ENCODE measurements around the gene KRTAP15-1. TPM values are rescaled to one million over a fixed set of nuclear protein-coding genes. Genes with fewer than 3 reads are reported as not detected.

Gene KRTAP15-1
- total and polyA plus RNA-seq, 2 donors (not counting 3 experiments of a cell fraction or from before 2014, with no cell fraction given), result not detected

- no TSS peak for BruUV-seq (replicated peaks)
- no peak within 1 kb of the TSS for H3K27ac ChIP-seq (ENCODE audit: insufficient read depth, low read depth, low read length)
- no peaks in the 10 kb centered on the region for H3K27me3 ChIP-seq (ENCODE audit: control insufficient read depth in 2 of 2, insufficient read depth in 2 of 2, low read length in 2 of 2)
- H3K4me3 ChIP-seq (replicated peaks in 1 of 3; ENCODE audit: insufficient read depth in 1 of 3, low read depth in 1 of 3, low read length in 3 of 3), result no peak within 1 kb of the TSS
- DNase-seq (ENCODE audit: low read depth, low spot score), result no peak
- CTCF ChIA-PET, result no interaction called here
- no peak within 1 kb of the TSS for H3K9ac ChIP-seq (replicated peaks; ENCODE audit: extremely low read depth, insufficient read depth, low read length)
- POLR2A ChIA-PET, result no interaction called here
- no peaks in the 10 kb centered on the region for H3K36me3 ChIP-seq (ENCODE audit: control insufficient read depth in 2 of 2, extremely low read depth in 1 of 2, insufficient read depth in 2 of 2, low read length in 2 of 2)
- no peaks in the 10 kb centered on the region for H4K20me1 ChIP-seq (replicated peaks; ENCODE audit: control insufficient read depth, extremely low read depth, insufficient read depth, low read length)
- no peak within 1 kb of the TSS for H3K4me2 ChIP-seq (ENCODE audit: insufficient read depth, low read length)
- intact Hi-C loops (cut with micrococcal nuclease), result no loop called here
- H3K9me3 ChIP-seq (replicated peaks; ENCODE audit: control insufficient read depth, insufficient read depth, low read length), result peaks cover 6% of the 10 kb centered on the region
- no peak for FAIRE-seq
- no peak within 1 kb of the TSS for H2AFZ ChIP-seq (ENCODE audit: low read depth, low read length)
- no peak for TF ChIP-seq POLR2AphosphoS5 (IDR thresholded peaks at IDR 0.05; ENCODE audit: insufficient read depth, low read depth, low read length)
- H3K79me2 ChIP-seq (ENCODE audit: control insufficient read depth, insufficient read depth, low read length), result no peaks in the 10 kb centered on the region
- no peaks in the 10 kb centered on the region for H3K4me1 ChIP-seq (ENCODE audit: control insufficient read depth, extremely low read depth, insufficient read depth, low read length)
- H3K9me1 ChIP-seq (replicated peaks; ENCODE audit: control insufficient read depth, extremely low read depth, insufficient read depth, low read length), result no peaks in the 10 kb centered on the region
- dilution Hi-C loops (cut with MboI; ENCODE audit: extremely low pct_ligation_motif_present, low sequenced_read_pairs), result no loop called here
Measured at GRCh38 chr21:30395731-30396130, 44.3 kb upstream of the KRTAP15-1 start, which contains the start of gene KRTAP13-1. TSS of gene KRTAP13-1 (plus strand) at chr21:30396031. CDS start at chr21:30396087, 56 bp downstream.

- H3K4me3 ChIP-seq (replicated peaks in 1 of 3; ENCODE audit: insufficient read depth in 1 of 3, low read depth in 1 of 3, low read length in 3 of 3), result no peak overlapping the region
- no peak overlapping the region for H3K4me2 ChIP-seq (ENCODE audit: insufficient read depth, low read length)
- intact Hi-C loops (cut with micrococcal nuclease), result no loop called here
- H3K9ac ChIP-seq (replicated peaks; ENCODE audit: extremely low read depth, insufficient read depth, low read length), result no peak overlapping the region
- FAIRE-seq (no peak), DNase-seq (ENCODE audit: low read depth, low spot score) (no peak)
- TF ChIP-seq MAX (IDR thresholded peaks at IDR 0.05; ENCODE audit: insufficient read depth, insufficient read length) (no peak), EZH2 (IDR thresholded peaks at IDR 0.05; ENCODE audit: borderline replicate concordance, low read depth, low read length, severe bottlenecking) (no peak), GATA2 (IDR thresholded peaks at IDR 0.05; ENCODE audit: insufficient read depth, insufficient read length, low read depth, low read length) (no peak), FOS (IDR thresholded peaks at IDR 0.05; ENCODE audit: borderline replicate concordance, insufficient read depth, low read length) (no peak), MYC (IDR thresholded peaks at IDR 0.05; ENCODE audit: low read depth, low read length) (no peak), POLR2A (IDR thresholded peaks at IDR 0.05; ENCODE audit: low read depth, low read length) (no peak), CTCF (IDR thresholded peaks at IDR 0.05; ENCODE audit: extremely low read depth in 1 of 2, insufficient read depth in 1 of 2, low read depth in 1 of 2, low read length in 2 of 2) (no peak), JUN (IDR thresholded peaks at IDR 0.05; ENCODE audit: borderline replicate concordance, insufficient read depth, insufficient read length, low read depth) (no peak), POLR2AphosphoS5 (IDR thresholded peaks at IDR 0.05; ENCODE audit: insufficient read depth, low read depth, low read length) (no peak)
- H2AFZ ChIP-seq (ENCODE audit: low read depth, low read length), result no peak overlapping the region
- no peaks in the 10 kb centered on the region for H3K9me3 ChIP-seq (replicated peaks; ENCODE audit: control insufficient read depth, insufficient read depth, low read length)
- BruUV-seq (replicated peaks), result no TSS peak
- no peaks in the 10 kb centered on the region for H3K79me2 ChIP-seq (ENCODE audit: control insufficient read depth, insufficient read depth, low read length)
- CTCF ChIA-PET, result interaction anchor here (1.2 kb wide), 1 partner anchor 10 kb away, joined by 3 read pairs; no protein-coding TSS in a partner anchor
- no peak overlapping the region for H3K27ac ChIP-seq (ENCODE audit: insufficient read depth, low read depth, low read length)
- H3K9me1 ChIP-seq (replicated peaks; ENCODE audit: control insufficient read depth, extremely low read depth, insufficient read depth, low read length), result no peaks in the 10 kb centered on the region
- H3K36me3 ChIP-seq (ENCODE audit: control insufficient read depth in 2 of 2, extremely low read depth in 1 of 2, insufficient read depth in 2 of 2, low read length in 2 of 2), result no peaks in the 10 kb centered on the region
- dilution Hi-C loops (cut with MboI; ENCODE audit: extremely low pct_ligation_motif_present, low sequenced_read_pairs), result no loop called here
- H3K27me3 ChIP-seq (ENCODE audit: control insufficient read depth in 2 of 2, insufficient read depth in 2 of 2, low read length in 2 of 2), result no peaks in the 10 kb centered on the region
- POLR2A ChIA-PET, result no interaction called here
- no peaks in the 10 kb centered on the region for H3K4me1 ChIP-seq (ENCODE audit: control insufficient read depth, extremely low read depth, insufficient read depth, low read length)
- no peaks in the 10 kb centered on the region for H4K20me1 ChIP-seq (replicated peaks; ENCODE audit: control insufficient read depth, extremely low read depth, insufficient read depth, low read length)
Measured at GRCh38 chr21:30408782-30409494, 31.1 kb upstream of the KRTAP15-1 start.
